H1 (cell line): ENCODE data around the gene CNGA2. TPM values are rescaled to one million over a fixed set of nuclear protein-coding genes. Genes with fewer than 3 reads are reported as not detected.

Experiments used
- CTCF ChIA-PET: fragments of 300-600 bp; sonication (Branson Sonifier 250); formaldehyde crosslinking; loops from one replicate; lab custom pipeline; 2021; ENCODE audit not compliant: partially characterized antibody; lab: Charles Lee
- POLR2A ChIA-PET: fragments of 300-600 bp; sonication (Branson Sonifier 250); formaldehyde crosslinking; loops from one replicate; lab custom pipeline; 2021; ENCODE audit warnings: inconsistent platforms; ENCODE audit not compliant: partially characterized antibody; lab: Charles Lee
- DNase-seq, 2 experiments: peaks; one replicate each; pipeline versions ENCODE4 v3.0.0 to v3.0.0-alpha.2; 2010 to 2022; ENCODE audit warnings: low spot score in 2 of 2, low read depth in 1 of 2, mixed read lengths in 1 of 2
- FAIRE-seq: peaks from 2 replicates; lab custom pipeline; 2011; peaks lifted over from hg19 to GRCh38; lab: Jason Lieb, UNC
- H2AFZ ChIP-seq: 2 replicates; pipeline ENCODE4 v1.8.1; 2012; ENCODE audit warnings: low read length, inconsistent platforms
- H2AK5ac ChIP-seq: 2 replicates; pipeline ENCODE4 v1.6.1; 2013; ENCODE audit warnings: low read depth, low read length
- H2BK120ac ChIP-seq: replicated peaks from 2 replicates; pipeline ENCODE3; 2013; ENCODE audit warnings: low read depth, low read length, inconsistent platforms
- H2BK12ac ChIP-seq: 2 replicates; pipeline ENCODE4 v1.6.1; 2013; ENCODE audit warnings: low read depth, low read length
- H2BK15ac ChIP-seq: 2 replicates; pipeline ENCODE4 v1.6.1; 2013; ENCODE audit warnings: low read length
- H2BK20ac ChIP-seq: 2 replicates; pipeline ENCODE4 v1.6.1; 2013; ENCODE audit warnings: low read length
- H2BK5ac ChIP-seq: 2 replicates; pipeline ENCODE4 v1.6.1; 2013; ENCODE audit warnings: low read depth, low read length
- H3K14ac ChIP-seq: 2 replicates; pipeline ENCODE4 v1.6.1; 2013; ENCODE audit warnings: inconsistent platforms; ENCODE audit not compliant: insufficient read length
- H3K18ac ChIP-seq: 2 replicates; pipeline ENCODE4 v1.6.1; 2013; ENCODE audit warnings: low read length; ENCODE audit errors: extremely low read depth
- H3K23ac ChIP-seq: 2 replicates; pipeline ENCODE4 v1.6.1; 2013; ENCODE audit warnings: inconsistent platforms; ENCODE audit not compliant: insufficient read length
- H3K23me2 ChIP-seq: 2 replicates; pipeline ENCODE4 v1.6.1; 2013; ENCODE audit warnings: low read depth, low read length
- H3K27ac ChIP-seq: 2 replicates; pipeline ENCODE4 v1.6.1; 2011; ENCODE audit warnings: low read depth, low read length, inconsistent platforms
- H3K27me3 ChIP-seq, 4 experiments: replicated peaks in 1 of 4; 1 replicate in 1 of 4; 2 replicates in 3 of 4; pipeline versions ENCODE4 v1.6.1 to v1.8.1; 2011 to 2013; ENCODE audit warnings: low read length in 3 of 4, mild to moderate bottlenecking in 3 of 4, inconsistent platforms in 2 of 4, mixed read lengths in 2 of 4, moderate library complexity in 1 of 4; ENCODE audit not compliant: control insufficient read depth in 3 of 4, insufficient read depth in 3 of 4; ENCODE audit errors: extremely low read depth in 1 of 4
- H3K36me3 ChIP-seq, 4 experiments: 2 replicates each; pipeline versions ENCODE4 v1.6.1 to v1.8.1; 2011 to 2013; ENCODE audit warnings: mild to moderate bottlenecking in 4 of 4, low read length in 3 of 4, moderate library complexity in 2 of 4, control low read depth in 1 of 4, inconsistent platforms in 1 of 4; ENCODE audit not compliant: insufficient read depth in 4 of 4, control insufficient read depth in 2 of 4
- H3K4ac ChIP-seq: replicated peaks from 2 replicates; pipeline ENCODE3; 2013; ENCODE audit warnings: low read length, low read depth, mixed read lengths, inconsistent platforms; ENCODE audit not compliant: insufficient read length
- H3K4me1 ChIP-seq, 4 experiments: replicated peaks in 1 of 4; 1 replicate in 1 of 4; 2 replicates in 3 of 4; pipeline versions ENCODE4 v1.6.1 to v1.8.1; 2011 to 2013; ENCODE audit warnings: low read length in 3 of 4, inconsistent platforms in 2 of 4, mixed read lengths in 1 of 4; ENCODE audit not compliant: insufficient read depth in 4 of 4, control insufficient read depth in 3 of 4
- H3K4me2 ChIP-seq, 2 experiments: 2 replicates each; pipeline versions ENCODE4 v1.6.1 to v1.8.1; 2011 to 2013; ENCODE audit warnings: low read depth in 2 of 2, low read length in 2 of 2, control low read depth in 1 of 2, inconsistent platforms in 1 of 2, mild to moderate bottlenecking in 1 of 2; ENCODE audit not compliant: insufficient read depth in 1 of 2
- H3K4me3 ChIP-seq, 4 experiments: fragments of 200-600, 300-600 bp in 1 of 4; sonication (generic), shearing (Covaris generic), sonication (Bioruptor Twin) in 1 of 4; 2 replicates each; pipeline versions ENCODE4 v1.5.1 to v1.8.1; 2011 to 2016; ENCODE audit warnings: low read length in 4 of 4, low read depth in 3 of 4, control low read depth in 2 of 4, inconsistent platforms in 2 of 4, mild to moderate bottlenecking in 2 of 4, mixed read lengths in 1 of 4, moderate library complexity in 1 of 4; ENCODE audit not compliant: insufficient read depth in 2 of 4; ENCODE audit errors: extremely low read depth in 1 of 4
- H3K56ac ChIP-seq: replicated peaks from 2 replicates; pipeline ENCODE3; 2013; ENCODE audit warnings: low read depth, mild to moderate bottlenecking, mixed read lengths, low read length, inconsistent platforms; ENCODE audit not compliant: insufficient read length
- H3K79me1 ChIP-seq: 2 replicates; pipeline ENCODE4 v1.6.1; 2013; ENCODE audit warnings: low read depth, low read length, control low read depth
- H3K79me2 ChIP-seq, 2 experiments: 2 replicates each; pipeline versions ENCODE4 v1.6.1 to v1.8.1; 2012 to 2013; ENCODE audit warnings: low read length in 2 of 2, mild to moderate bottlenecking in 2 of 2, inconsistent platforms in 1 of 2; ENCODE audit not compliant: insufficient read depth in 2 of 2, control insufficient read depth in 1 of 2
- H3K9ac ChIP-seq, 4 experiments: replicated peaks in 1 of 4; 1 replicate in 1 of 4; 2 replicates in 3 of 4; pipeline versions ENCODE4 v1.6.1 to v1.8.1; 2011 to 2013; ENCODE audit warnings: low read depth in 3 of 4, low read length in 3 of 4, control low read depth in 2 of 4, mild to moderate bottlenecking in 2 of 4, moderate library complexity in 2 of 4, inconsistent platforms in 1 of 4; ENCODE audit errors: extremely low read depth in 1 of 4
- H3K9me3 ChIP-seq, 2 experiments: 2 replicates each; pipeline versions ENCODE4 v1.6.1 to v1.8.1; 2012 to 2013; ENCODE audit warnings: mild to moderate bottlenecking in 2 of 2, moderate library complexity in 2 of 2, control low read depth in 1 of 2, inconsistent platforms in 1 of 2, low read depth in 1 of 2, low read length in 1 of 2, mixed read lengths in 1 of 2; ENCODE audit not compliant: insufficient read depth in 2 of 2
- H4K20me1 ChIP-seq, 2 experiments: replicated peaks in 1 of 2; 2 replicates each; pipeline versions ENCODE3 to v1.8.1; 2011 to 2013; ENCODE audit warnings: inconsistent platforms in 2 of 2, low read length in 2 of 2, mild to moderate bottlenecking in 1 of 2; ENCODE audit not compliant: insufficient read depth in 2 of 2, control insufficient read depth in 1 of 2
- H4K5ac ChIP-seq: 2 replicates; pipeline ENCODE4 v1.6.1; 2013; ENCODE audit warnings: low read length, low read depth, mixed read lengths, inconsistent platforms; ENCODE audit not compliant: insufficient read length
- H4K8ac ChIP-seq: 2 replicates; pipeline ENCODE4 v1.8.0; 2013; ENCODE audit warnings: mild to moderate bottlenecking, moderate library complexity, low read length, inconsistent platforms; ENCODE audit not compliant: insufficient read depth; ENCODE audit errors: extremely low read depth
- H4K91ac ChIP-seq: replicated peaks from 2 replicates; pipeline ENCODE3; 2013; ENCODE audit warnings: low read length, mixed read lengths, inconsistent platforms; ENCODE audit not compliant: insufficient read length
- CBX5 ChIP-seq: fragments of 300-800, 300-1000 bp; sonication (generic); IDR thresholded peaks from 2 replicates; pipeline ENCODE4 v1.7.1; 2016; ENCODE audit warnings: antibody characterized with exemption, low read length, low read depth
- CBX8 ChIP-seq: fragments of 300-800, 300-1000 bp; sonication (generic); IDR thresholded peaks from 2 replicates; pipeline ENCODE4 v1.7.1; 2016; ENCODE audit warnings: low read depth, low read length, borderline replicate concordance
- CEBPB ChIP-seq: IDR thresholded peaks from 2 replicates; pipeline ENCODE4 v1.6.1; 2012; ENCODE audit warnings: low read depth, low read length
- CHD1 ChIP-seq: IDR thresholded peaks from 2 replicates; pipeline ENCODE4 v1.6.1; 2012; ENCODE audit warnings: low read depth, low read length, improper control_type of control experiment
- HDAC6 ChIP-seq: IDR thresholded peaks from one replicate; pipeline ENCODE4 v1.7.1; 2012; ENCODE audit warnings: low read depth, mild to moderate bottlenecking, inconsistent platforms, low read length, moderate library complexity
- KDM5A ChIP-seq: fragments of 200-600 bp; IDR thresholded peaks from 2 replicates; pipeline ENCODE4 v1.7.1; 2012; ENCODE audit warnings: mild to moderate bottlenecking, low read length, inconsistent platforms, mixed read lengths
- MAX ChIP-seq: IDR thresholded peaks from 2 replicates; pipeline ENCODE4 v1.6.1; 2012; ENCODE audit warnings: inconsistent platforms
- NANOG ChIP-seq: IDR thresholded peaks from 2 replicates; pipeline ENCODE4 v1.6.1; 2011; ENCODE audit warnings: low read length, low read depth, mild to moderate bottlenecking, inconsistent platforms; ENCODE audit not compliant: insufficient read depth, poor library complexity, severe bottlenecking
- RBBP5 ChIP-seq: IDR thresholded peaks from 2 replicates; pipeline ENCODE4 v1.7.1; 2012; ENCODE audit warnings: low read depth, mild to moderate bottlenecking, inconsistent platforms, low read length, moderate library complexity, borderline replicate concordance
- SIX5 ChIP-seq: IDR thresholded peaks from 2 replicates; pipeline ENCODE4 v1.6.1; 2011; ENCODE audit warnings: mild to moderate bottlenecking, low read depth, low read length
- SP1 ChIP-seq: IDR thresholded peaks from 2 replicates; pipeline ENCODE4 v1.6.1; 2011; ENCODE audit warnings: low read depth, low read length
- TBP ChIP-seq: IDR thresholded peaks from 2 replicates; pipeline ENCODE4 v1.6.1; 2011; ENCODE audit warnings: low read depth, low read length, improper control_type of control experiment
- TEAD4 ChIP-seq: IDR thresholded peaks from 2 replicates; pipeline ENCODE4 v1.6.1; 2012; ENCODE audit warnings: low read depth, low read length, inconsistent platforms, mixed read lengths
- ZNF274 ChIP-seq: IDR thresholded peaks from 2 replicates; pipeline ENCODE4 v1.7.0; 2012; ENCODE audit warnings: low read length, borderline replicate concordance; ENCODE audit errors: extremely low read depth
- WGBS, 2 experiments: shearing (Covaris generic) in 1 of 2; methylation state at CpG; one replicate each; pipeline versions ENCODE4 v1.1.6 to v1.1.7; 2013 to 2015; ENCODE audit warnings: low lambda C conversion rate in 2 of 2, mixed read lengths in 2 of 2, inconsistent platforms in 1 of 2, low coverage in 1 of 2, missing lambda C conversion rate in 1 of 2; ENCODE audit not compliant: insufficient replicate concordance in 2 of 2, insufficient coverage in 1 of 2, insufficient read length in 1 of 2; ENCODE audit errors: extremely low coverage in 1 of 2, missing lambda C conversion rate in 1 of 2; 5-methylcytosine and 5-hydroxymethylcytosine counted together
- polyA plus RNA-seq, 7 experiments: library from polyadenylated mRNA; depleted of rRNA in 3 of 7; stranded (reverse) in 5 of 7; unstranded in 2 of 7; fragments of >200 nt in 5 of 7; fragments of 200-250 nt in 2 of 7; gene quantifications; 1 replicate in 5 of 7; 2 replicates in 1 of 7; 4 replicates in 1 of 7; pipeline versions ENCODE4 v1.2.1 to v1.2.3, GENCODE V29; 2011 to 2013; ENCODE audit warnings: missing spikeins in 2 of 7, mixed read lengths in 2 of 7
- total RNA-seq: library from RNA; stranded (reverse); fragmentation: NEBNext Ultra II Directional; extraction: Animal tissue kit (Norgen Biotek cat#: 25700); gene quantifications from 2 replicates; pipeline ENCODE4 v1.2.1, GENCODE V29; 2021

The CNGA2 gene
- total and polyA plus RNA-seq, 2 of the 8 experiments (the other 6 are each of a cell fraction or from before 2014, with no cell fraction given): not detected

GRCh38 chrX:151699746-151700145, 34.8 kb upstream of the CNGA2 start:
- Histone ChIP-seq H3K14ac (no peak overlapping the region), H2BK5ac (no peak overlapping the region), H3K4me3 (no peak overlapping the region), H3K23ac (no peak overlapping the region), H3K27me3 (peaks cover 0 to 6% (median 1%) of the 10 kb centered on the region in 4 experiments; a peak in 2 of 7 replicates), H3K9ac (no peak overlapping the region), H3K4me1 (peaks cover 0 to 6% (median 0%) of the 10 kb centered on the region in 4 experiments; a peak in 1 of 7 replicates), H2BK20ac (no peak overlapping the region), H3K79me2 (no peaks in the 10 kb centered on the region), H2AK5ac (no peak overlapping the region), H3K79me1 (no peaks in the 10 kb centered on the region), H3K4ac (no peak overlapping the region), H3K23me2 (no peaks in the 10 kb centered on the region), H4K5ac (no peak overlapping the region), H3K4me2 (no peak overlapping the region), H3K56ac (no peak overlapping the region), H3K18ac (no peak overlapping the region), H2BK120ac (no peak overlapping the region), H3K9me3 (no peaks in the 10 kb centered on the region), H2BK15ac (no peak overlapping the region), H2AFZ (no peak overlapping the region), H4K91ac (no peak overlapping the region), H2BK12ac (no peak overlapping the region), H4K8ac (no peak overlapping the region), H3K36me3 (no peaks in the 10 kb centered on the region), H3K27ac (no peak overlapping the region), H4K20me1 (no peaks in the 10 kb centered on the region)
- no peak for DNase-seq
- FAIRE-seq: no peak
- WGBS, 2 experiments: 92% methylated on average over 4 of the region's 9 CpGs; no CpG with 5 or more reads in 1 of the 2 experiments
- TF ChIP-seq CHD1: no peak
- no peak for TF ChIP-seq CBX8
- no peak for TF ChIP-seq SIX5
- TF ChIP-seq RBBP5: no peak
- no peak for TF ChIP-seq CEBPB
- no peak for TF ChIP-seq NANOG
- TF ChIP-seq TBP: no peak
- TF ChIP-seq SP1: no peak
- no peak for TF ChIP-seq KDM5A
- no peak for TF ChIP-seq TEAD4
- no peak for TF ChIP-seq MAX
- no peak for TF ChIP-seq ZNF274
- no peak for TF ChIP-seq CBX5
- TF ChIP-seq HDAC6: no peak
- ChIA-PET CTCF (no interaction called here), POLR2A (no interaction called here)
